Heart left ventricle (tissue), 16 donors: ENCODE measurements around the gene CHRD. TPM values are rescaled to one million over a fixed set of nuclear protein-coding genes. Genes with fewer than 3 reads are reported as not detected.

ENCODE experiments used
- ATAC-seq, 4 donors: fragments of 200-7000 bp; cut with Tn5 transposase; one replicate each; pipeline ENCODE4 v1.9.1; 2020 to 2022; ENCODE audit warnings: moderate library complexity in 4 of 4, mild to moderate bottlenecking in 3 of 4, moderate number of reproducible peaks in 1 of 4
- DNase-seq, 5 donors: peaks; one replicate each; pipeline ENCODE4 v3.0.0-alpha.2; 2020
- H3K27ac ChIP-seq, 12 donors: fragments of 200-600 bp; sonication (generic) in 4 of 12; one replicate each; pipeline versions ENCODE4 v1.5.0 to v1.8.0; 2016 to 2022; ENCODE audit warnings: mild to moderate bottlenecking in 2 of 12
- H3K27me3 ChIP-seq, 9 donors: fragments of 200-600 bp; sonication (generic) in 2 of 9; one replicate each; pipeline versions ENCODE4 v1.5.1 to v1.8.0; 2016 to 2022; ENCODE audit warnings: mild to moderate bottlenecking in 3 of 9
- H3K36me3 ChIP-seq, 9 donors: fragments of 200-600 bp; sonication (generic) in 2 of 9; one replicate each; pipeline versions ENCODE4 v1.5.0 to v1.8.0; 2018 to 2022; ENCODE audit warnings: mild to moderate bottlenecking in 2 of 9
- H3K4me1 ChIP-seq, 12 donors: fragments of 200-600 bp; sonication (generic) in 4 of 12; one replicate each; pipeline versions ENCODE4 v1.5.0 to v1.8.0; 2016 to 2022; ENCODE audit warnings: mild to moderate bottlenecking in 3 of 12
- H3K4me3 ChIP-seq, 12 donors: fragments of 200-600 bp; sonication (generic) in 4 of 12; one replicate each; pipeline versions ENCODE4 v1.5.0 to v1.8.0; 2017 to 2022; ENCODE audit warnings: mild to moderate bottlenecking in 9 of 12, moderate library complexity in 4 of 12
- H3K9me3 ChIP-seq, 12 donors: fragments of 200-600 bp; sonication (generic) in 4 of 12; one replicate each; pipeline versions ENCODE4 v1.5.0 to v1.8.0; 2016 to 2022; ENCODE audit warnings: mild to moderate bottlenecking in 1 of 12
- POLR2A ChIP-seq, 2 donors: fragments of 450-650 bp; IDR thresholded peaks; one replicate each; pipeline ENCODE4 v1.6.1; 2017; ENCODE audit warnings: antibody characterized with exemption in 2 of 2, mild to moderate bottlenecking in 2 of 2, moderate library complexity in 2 of 2
- WGBS, 4 donors: extraction: QIAGEN DNeasy Blood & Tissue Kit in 2 of 4; methylation state at CpG; one replicate each; pipeline versions ENCODE4 v1.1.5 to v1.1.7; 2013 to 2018; 5-methylcytosine and 5-hydroxymethylcytosine counted together
- intact Hi-C, 10 donors: fragments of 100-400 bp; cut with DNase I; formaldehyde crosslinking; loops; one replicate each; pipeline versions ENCODE4 v1.11.1 to v1.14.2; 2022
- polyA plus RNA-seq, 2 donors: library from polyadenylated mRNA; stranded (reverse); fragments of 200-250 nt; gene quantifications; one replicate each; pipeline ENCODE4 v1.2.3, GENCODE V29; 2013
- total RNA-seq, 9 donors: library from RNA; depleted of rRNA in 2 of 9; stranded (reverse); fragments of >200 nt in 2 of 9; fragmentation: NEBNext Ultra II Directional in 3 of 9; extraction: Animal tissue kit (Norgen Biotek cat#: 25700) in 3 of 9; gene quantifications; one replicate each; pipeline versions ENCODE4 v1.1.0 to v1.2.4, GENCODE V29; 2016 to 2023
- TF ChIP-seq, protein P1 (sequence below), 12 donors: fragments of 200-600 bp; sonication (generic) in 4 of 12; IDR thresholded peaks; one replicate each; pipeline versions ENCODE4 v1.5.0 to v1.8.0; 2018 to 2022; ENCODE audit warnings: antibody characterized with exemption in 12 of 12, mild to moderate bottlenecking in 5 of 12
- donor health status: ischemic (EF 13 %, LVEDD 7.1; RV severe dilation, severe dysfunction).
- donor health status: healthy with polysubstance abuse.
- donor health status: DM: no; HTN: yes; CAD: no.
- donor health status: DM: no; HTN: no; CAD: no.
- donor health status: ischemic (EF 25% LVEDD 6.9; RV normal size, moderate dysfunction).
- donor health status: ischemic (EF 25% LVEDD 5.7; RV mildly dilated, moderate dysfunction).
- donor health status: healthy.
- donor health status: DM: yes; HTN: yes; CAD: no.
- donor health status: ischemic (EF 35%, LVEDD 5.7; RV mildly dilated, moderate dysfunction).
- donor health status: nonischemic (EF 11% LVEDD 7.7; RV severe dilation, severe dysfunction).
- donor health status: DM: yes; HTN: yes; CAD: no.
- donor health status: PGD.
- donor health status: ischemic (EF 29% LVEDD 5.4; RV normal size, mild dysfunction).
- donor health status: nonischemic (EF 23%, LVEDD 6.1; RV moderate dilation, normal function).

CHRD gene
- total and polyA plus RNA-seq, 11 donors = 2.0 to 7.4 (median 4.8) TPM

DNA sequence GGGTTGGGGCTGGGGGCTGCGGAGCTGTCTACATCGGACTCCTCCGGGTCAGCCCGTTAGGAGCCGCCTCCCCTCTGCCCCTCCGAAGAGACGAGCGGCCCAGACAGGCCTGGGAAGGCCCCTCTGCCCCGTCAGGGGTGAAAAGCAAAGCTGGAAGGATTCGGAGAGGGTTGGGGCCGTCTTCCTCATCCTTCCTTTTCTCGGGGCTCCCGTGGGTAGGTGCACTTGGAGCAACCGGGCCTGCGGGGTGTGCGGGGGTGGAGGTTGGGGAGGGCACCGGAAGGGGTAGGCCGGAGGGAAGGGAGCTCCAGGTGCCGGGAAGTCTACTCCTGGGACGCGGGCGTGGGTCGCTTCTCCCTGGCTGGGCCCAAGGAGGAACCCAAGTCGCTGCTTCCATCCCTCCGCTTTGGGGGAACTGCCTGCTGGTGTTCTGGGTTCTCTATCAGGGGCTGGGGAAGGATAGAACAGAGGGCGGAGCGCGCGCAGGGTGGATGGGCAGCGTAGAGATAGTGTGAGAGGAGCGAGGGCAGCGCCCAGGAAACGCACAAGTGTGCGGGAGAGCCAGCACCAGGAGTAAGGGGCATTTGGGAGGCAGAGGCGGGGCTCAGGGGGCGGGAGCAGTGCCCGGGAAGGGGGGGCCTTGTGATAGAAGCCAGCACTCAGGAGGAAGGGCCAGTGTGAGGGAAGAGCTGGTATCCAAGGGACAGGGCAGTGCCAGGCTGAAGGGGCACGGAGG, 17.8 kb upstream of the CHRD start:
- intact Hi-C loops = loop anchor here in 3 of 10 donors (2.0 to 10.0 kb wide), 5 partner anchors 47 to 415 kb away; partner anchors contain the start of gene EIF4G1 (in 2 of the 3)
- Histone ChIP-seq H3K4me3 (peak overlapping the region; percentile 63 to 100 (median 91)), H3K27ac (peak overlapping the region; percentile 97 to 100 (median 100)), H3K36me3 (peaks cover 0 to 27% (median 24%) of the 10 kb centered on the region in 9 donors), H3K4me1 (peaks cover 0 to 31% (median 22%) of the 10 kb centered on the region in 12 donors), H3K27me3 (no peaks in the 10 kb centered on the region), H3K9me3 (no peaks in the 10 kb centered on the region)
- 0 to 1% (median 0%) methylated on average over 22 to 38 of the region's 38 CpGs for WGBS, 4 donors
- DNase-seq (peak; percentile 64 to 79 (median 76)), ATAC-seq (peak; percentile 24 to 50 (median 48))
- TF ChIP-seq, protein P1, sequence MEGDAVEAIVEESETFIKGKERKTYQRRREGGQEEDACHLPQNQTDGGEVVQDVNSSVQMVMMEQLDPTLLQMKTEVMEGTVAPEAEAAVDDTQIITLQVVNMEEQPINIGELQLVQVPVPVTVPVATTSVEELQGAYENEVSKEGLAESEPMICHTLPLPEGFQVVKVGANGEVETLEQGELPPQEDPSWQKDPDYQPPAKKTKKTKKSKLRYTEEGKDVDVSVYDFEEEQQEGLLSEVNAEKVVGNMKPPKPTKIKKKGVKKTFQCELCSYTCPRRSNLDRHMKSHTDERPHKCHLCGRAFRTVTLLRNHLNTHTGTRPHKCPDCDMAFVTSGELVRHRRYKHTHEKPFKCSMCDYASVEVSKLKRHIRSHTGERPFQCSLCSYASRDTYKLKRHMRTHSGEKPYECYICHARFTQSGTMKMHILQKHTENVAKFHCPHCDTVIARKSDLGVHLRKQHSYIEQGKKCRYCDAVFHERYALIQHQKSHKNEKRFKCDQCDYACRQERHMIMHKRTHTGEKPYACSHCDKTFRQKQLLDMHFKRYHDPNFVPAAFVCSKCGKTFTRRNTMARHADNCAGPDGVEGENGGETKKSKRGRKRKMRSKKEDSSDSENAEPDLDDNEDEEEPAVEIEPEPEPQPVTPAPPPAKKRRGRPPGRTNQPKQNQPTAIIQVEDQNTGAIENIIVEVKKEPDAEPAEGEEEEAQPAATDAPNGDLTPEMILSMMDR (IDR thresholded peaks at IDR 0.05) = no peak
- TF ChIP-seq POLR2A (IDR thresholded peaks at IDR 0.05) = no peak

DNA sequence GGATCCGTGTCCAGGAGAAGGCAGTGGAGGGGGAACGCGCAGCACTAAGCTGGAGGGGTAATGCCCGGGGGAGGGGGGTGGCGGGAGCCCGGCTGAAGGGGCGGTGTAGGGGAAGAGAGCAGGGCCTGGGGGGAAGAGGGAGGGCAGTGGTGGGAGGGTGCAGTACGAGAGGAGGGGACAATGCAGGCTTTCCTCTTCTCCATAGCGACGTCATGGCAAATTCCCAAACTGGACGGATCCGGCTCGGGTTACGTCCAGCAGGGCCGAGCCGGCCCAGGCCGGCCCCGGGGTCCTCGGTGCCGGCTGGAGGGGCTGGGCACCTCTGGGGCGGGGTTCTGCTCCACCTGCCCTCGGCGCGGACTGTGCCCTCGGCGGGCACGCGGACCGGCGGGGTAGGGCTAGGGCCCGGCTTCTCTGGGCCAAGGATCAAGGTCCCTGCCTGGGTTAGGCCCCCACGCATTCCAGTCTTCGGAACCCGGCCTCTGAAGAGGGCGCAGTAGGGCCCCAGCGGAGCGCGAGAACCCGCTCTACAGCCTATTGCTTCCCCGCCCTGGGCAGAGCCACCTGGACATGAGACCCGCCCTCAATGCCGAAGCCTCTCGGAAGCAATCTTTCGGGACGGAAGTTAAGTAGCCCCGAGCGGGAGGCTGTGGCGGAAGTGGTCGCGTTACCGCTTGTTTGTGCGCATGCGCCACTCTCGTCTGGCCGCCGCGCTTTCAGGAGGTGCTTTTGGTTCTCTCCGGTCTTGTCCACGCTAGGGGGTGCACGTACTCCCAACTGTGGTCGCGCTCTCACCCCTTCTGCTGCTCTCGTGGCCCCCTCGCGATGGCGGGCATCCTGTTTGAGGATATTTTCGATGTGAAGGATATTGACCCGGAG, 16.9 kb upstream of the CHRD start:
- H3K36me3 ChIP-seq = peaks cover 0 to 33% (median 30%) of the 10 kb centered on the region in 9 donors
- peak in 1 of 2 donors; percentile 83 for TF ChIP-seq POLR2A (IDR thresholded peaks at IDR 0.05)
- TF ChIP-seq, protein P1 (IDR thresholded peaks at IDR 0.05) = peak in 11 of 12 donors; percentile 35 to 80 (median 63)
- DNase-seq (peak; percentile 95 to 97 (median 97)), ATAC-seq (peak; percentile 77 to 85 (median 79))
- no peaks in the 10 kb centered on the region for H3K9me3 ChIP-seq
- no peaks in the 10 kb centered on the region for H3K27me3 ChIP-seq
- H3K27ac ChIP-seq = peak overlapping the region; percentile 97 to 100 (median 100)
- H3K4me3 ChIP-seq = peak overlapping the region; percentile 63 to 100 (median 91)
- WGBS, 4 donors = 0% methylated on average over 43 to 68 of the region's 68 CpGs
- intact Hi-C loops = loop anchor here in 3 of 10 donors (2.0 to 10.0 kb wide), 5 partner anchors 48 to 414 kb away; partner anchors contain the start of gene EIF4G1 (in 2 of the 3)
- H3K4me1 ChIP-seq = peaks cover 0 to 31% (median 22%) of the 10 kb centered on the region in 12 donors

DNA sequence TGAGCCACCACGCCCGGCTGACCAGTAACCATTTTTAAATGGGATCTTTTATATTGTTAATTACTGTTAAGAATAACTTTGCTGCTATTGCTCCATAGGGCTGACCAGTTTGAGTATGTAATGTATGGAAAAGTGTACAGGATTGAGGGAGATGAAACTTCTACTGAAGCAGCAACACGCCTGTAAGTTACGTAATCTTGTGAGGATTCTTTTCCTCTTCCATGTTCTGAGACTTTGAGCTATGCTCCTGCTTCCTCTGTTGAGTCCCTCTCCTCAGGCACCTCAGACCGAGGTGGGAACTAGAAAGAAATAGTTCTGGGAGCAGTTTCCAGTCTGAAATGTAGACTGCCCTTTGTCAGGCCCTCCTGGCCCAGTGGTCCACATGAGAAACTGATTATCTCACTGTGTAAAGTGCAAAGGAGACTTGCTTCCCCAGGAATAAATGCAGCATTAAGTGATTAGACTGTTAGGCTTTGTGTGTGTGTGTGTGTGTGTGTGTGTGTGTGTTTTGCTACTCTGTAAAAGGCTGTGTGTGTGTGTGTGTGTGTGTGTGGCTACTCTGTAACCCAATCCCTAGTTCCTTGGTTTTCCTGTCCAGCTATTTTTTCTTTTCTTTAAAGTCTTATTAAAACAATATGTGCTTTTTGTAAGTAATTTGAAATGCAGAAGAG, 13.1 kb upstream of the CHRD start:
- intact Hi-C loops = loop anchor here in 2 of 10 donors (10.0 kb wide), 2 partner anchors 52 to 408 kb away; partner anchors contain the start of gene EIF4G1 (in 1 of the 2)
- DNase-seq = no peak
- Histone ChIP-seq H3K4me3 (no peak overlapping the region), H3K4me1 (peaks cover 0 to 43% (median 24%) of the 10 kb centered on the region in 12 donors), H3K27ac (no peak overlapping the region), H3K9me3 (no peaks in the 10 kb centered on the region), H3K27me3 (no peaks in the 10 kb centered on the region), H3K36me3 (peaks cover 0 to 56% (median 45%) of the 10 kb centered on the region in 9 donors)
- no peak for ATAC-seq
- WGBS, 4 donors = 88 to 94% (median 91%) methylated on average over 5 of the region's 5 CpGs
- TF ChIP-seq POLR2A (IDR thresholded peaks at IDR 0.05) = no peak
- TF ChIP-seq, protein P1 (IDR thresholded peaks at IDR 0.05) = no peak
